ENCODE results near the gene THAP2.

Gene THAP2

DNA sequence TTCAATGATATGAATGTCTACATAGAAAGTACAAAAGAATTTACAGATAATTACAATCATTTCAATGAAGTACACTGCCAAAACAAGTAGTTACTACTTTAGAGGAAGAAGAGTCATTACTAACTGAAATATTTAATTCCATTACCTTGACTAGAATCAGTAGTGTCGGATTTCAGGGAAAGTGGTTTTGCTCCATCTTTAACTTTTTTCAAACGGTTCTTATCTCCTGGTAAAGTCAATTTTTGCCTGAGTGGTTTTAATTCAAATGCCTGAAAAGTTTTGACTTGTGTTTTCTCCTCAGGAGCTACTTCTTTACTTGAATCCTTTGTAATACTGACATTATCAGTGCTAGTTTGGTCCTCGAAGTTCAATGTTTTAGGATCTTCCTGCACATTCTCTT lies 7.4 kb upstream of the THAP2 start:
- peaks cover 7 to 10% of the 10 kb centered on the region in 2 donors for H3K4me1 ChIP-seq (ENCODE audit: control insufficient read depth in 1 of 2, insufficient read depth in 2 of 2, low read length in 2 of 2)
- peaks cover 0 to 5% of the 10 kb centered on the region in 2 donors for H3K9me3 ChIP-seq (ENCODE audit: control insufficient read depth in 1 of 2, low read length in 2 of 2)
- no peak overlapping the region for H3K27ac ChIP-seq (ENCODE audit: low read depth, low read length)
- no peaks in the 10 kb centered on the region for H3K27me3 ChIP-seq (ENCODE audit: control insufficient read depth in 1 of 2, insufficient read depth in 2 of 2, low read length in 2 of 2)
- no peak overlapping the region for H3K4me3 ChIP-seq (ENCODE audit: low read depth in 1 of 2, low read length in 2 of 2)
- H3K9ac ChIP-seq (ENCODE audit: low read depth in 1 of 2, low read length in 2 of 2): no peak overlapping the region
- H3K36me3 ChIP-seq (ENCODE audit: control insufficient read depth in 1 of 2, insufficient read depth in 2 of 2, low read length in 2 of 2): peaks cover 32 to 50% of the 10 kb centered on the region in 2 donors

DNA sequence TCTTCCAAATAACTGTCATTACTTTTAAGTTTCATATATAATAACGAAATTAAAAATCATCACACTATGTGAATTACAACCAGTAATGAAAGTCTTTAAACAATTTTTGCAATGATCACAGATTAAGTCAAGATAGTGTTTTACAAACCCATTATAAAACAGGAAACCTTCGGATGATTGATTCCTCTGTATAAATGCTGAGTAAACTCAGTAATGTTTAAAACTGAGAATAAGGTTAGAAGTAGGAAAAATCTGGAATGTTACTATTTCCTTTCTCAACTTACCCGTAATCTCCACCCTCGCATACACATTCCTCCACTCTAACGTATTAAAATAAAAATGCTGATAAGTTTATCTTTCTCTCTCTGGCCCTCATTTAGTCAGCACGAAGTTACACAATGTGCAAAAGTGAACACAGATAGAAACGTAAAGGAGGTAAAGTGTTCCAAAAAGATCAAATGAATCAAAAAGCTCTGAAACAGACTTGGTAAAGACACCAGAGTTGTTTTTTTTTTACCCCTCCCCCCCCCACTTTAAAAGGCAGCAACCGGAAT lies 2.0 kb upstream of the THAP2 start:
- Histone ChIP-seq H3K9ac (ENCODE audit: low read depth in 1 of 2, low read length in 2 of 2) (peak overlapping the region; percentile 97), H3K27ac (ENCODE audit: low read depth, low read length) (no peak overlapping the region), H3K4me3 (ENCODE audit: low read depth in 1 of 2, low read length in 2 of 2) (peak overlapping the region; percentile 95 to 96), H3K27me3 (ENCODE audit: control insufficient read depth in 1 of 2, insufficient read depth in 2 of 2, low read length in 2 of 2) (no peaks in the 10 kb centered on the region), H3K36me3 (ENCODE audit: control insufficient read depth in 1 of 2, insufficient read depth in 2 of 2, low read length in 2 of 2) (peaks cover 11 to 23% of the 10 kb centered on the region in 2 donors), H3K9me3 (ENCODE audit: control insufficient read depth in 1 of 2, low read length in 2 of 2) (no peaks in the 10 kb centered on the region), H3K4me1 (ENCODE audit: control insufficient read depth in 1 of 2, insufficient read depth in 2 of 2, low read length in 2 of 2) (peaks cover 12 to 17% of the 10 kb centered on the region in 2 donors)

DNA sequence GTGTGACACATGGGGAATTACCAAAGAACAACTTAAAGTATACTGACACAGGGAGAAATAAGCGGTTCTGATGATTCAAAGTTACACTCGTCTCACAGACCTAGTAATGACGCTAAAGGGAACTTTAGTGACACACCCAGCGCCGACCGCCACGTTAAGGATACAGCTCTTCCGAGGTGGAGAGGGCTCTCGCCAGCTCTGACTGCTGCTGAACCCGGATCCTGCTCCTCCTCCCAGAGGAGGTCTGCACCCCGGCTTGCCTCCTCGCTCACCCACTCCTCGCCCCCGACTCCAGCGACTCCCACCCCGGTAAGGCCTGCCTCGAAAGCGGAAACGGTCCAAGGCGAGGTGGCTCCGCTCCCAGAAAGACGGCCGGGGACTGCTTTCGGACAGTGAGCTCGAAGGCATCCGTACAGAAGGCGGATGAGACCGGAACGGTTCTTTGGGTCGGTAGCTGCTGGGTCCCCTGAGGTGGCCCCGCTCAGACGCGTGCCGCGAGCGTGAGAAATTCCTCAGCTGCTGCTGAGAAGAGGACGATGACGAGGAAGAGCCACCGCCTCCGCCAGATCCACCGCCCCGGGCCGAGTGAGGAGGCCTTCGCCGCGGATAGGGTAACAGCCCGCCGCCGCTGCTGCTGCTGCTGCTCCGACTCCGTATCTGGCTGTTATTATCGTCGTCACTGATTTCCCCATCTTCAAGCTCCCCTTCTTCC lies 1.1 kb upstream of the THAP2 start:
- Histone ChIP-seq H3K27ac (ENCODE audit: low read depth, low read length) (peak overlapping the region; percentile 95), H3K9me3 (ENCODE audit: control insufficient read depth in 1 of 2, low read length in 2 of 2) (no peaks in the 10 kb centered on the region), H3K9ac (ENCODE audit: low read depth in 1 of 2, low read length in 2 of 2) (peak overlapping the region; percentile 97), H3K4me1 (ENCODE audit: control insufficient read depth in 1 of 2, insufficient read depth in 2 of 2, low read length in 2 of 2) (peaks cover 12 to 17% of the 10 kb centered on the region in 2 donors), H3K27me3 (ENCODE audit: control insufficient read depth in 1 of 2, insufficient read depth in 2 of 2, low read length in 2 of 2) (no peaks in the 10 kb centered on the region), H3K36me3 (ENCODE audit: control insufficient read depth in 1 of 2, insufficient read depth in 2 of 2, low read length in 2 of 2) (peaks cover 11 to 17% of the 10 kb centered on the region in 2 donors), H3K4me3 (ENCODE audit: low read depth in 1 of 2, low read length in 2 of 2) (peak overlapping the region; percentile 95 to 96)

DNA sequence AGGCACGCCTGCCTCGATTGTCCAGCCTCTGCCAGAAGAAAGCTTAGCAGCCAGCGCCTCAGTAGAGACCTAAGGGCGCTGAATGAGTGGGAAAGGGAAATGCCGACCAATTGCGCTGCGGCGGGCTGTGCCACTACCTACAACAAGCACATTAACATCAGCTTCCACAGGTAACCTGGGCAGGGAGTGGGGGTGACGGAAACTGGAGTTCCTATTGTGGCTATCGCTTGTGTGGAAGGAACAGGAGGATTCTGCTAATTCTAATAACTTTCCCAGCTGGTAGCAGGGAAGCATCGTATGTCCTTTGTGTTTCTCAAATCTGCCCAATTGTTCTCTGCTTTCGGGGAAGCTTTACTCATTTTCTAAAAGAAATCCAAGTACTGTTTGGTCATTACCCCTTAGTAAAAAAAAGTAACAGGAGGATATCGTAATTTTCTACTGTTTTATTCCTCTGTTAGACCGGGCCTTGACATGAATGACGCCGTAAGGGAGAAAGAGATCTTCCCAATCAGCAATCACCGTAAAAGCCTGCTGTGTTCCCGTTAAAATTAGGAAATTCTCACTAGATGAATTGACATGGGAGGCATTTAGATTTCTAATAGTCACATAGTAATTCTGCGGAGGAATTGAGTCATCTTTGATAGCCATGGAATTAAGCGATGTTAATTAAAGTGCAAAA lies 449 bp downstream of the THAP2 start:
- H3K9ac ChIP-seq (ENCODE audit: low read depth in 1 of 2, low read length in 2 of 2): peak overlapping the region; percentile 97 to 99
- peak overlapping the region; percentile 95 for H3K27ac ChIP-seq (ENCODE audit: low read depth, low read length)
- no peaks in the 10 kb centered on the region for H3K9me3 ChIP-seq (ENCODE audit: control insufficient read depth in 1 of 2, low read length in 2 of 2)
- H3K27me3 ChIP-seq (ENCODE audit: control insufficient read depth in 1 of 2, insufficient read depth in 2 of 2, low read length in 2 of 2): no peaks in the 10 kb centered on the region
- peak overlapping the region; percentile 95 to 96 for H3K4me3 ChIP-seq (ENCODE audit: low read depth in 1 of 2, low read length in 2 of 2)
- H3K4me1 ChIP-seq (ENCODE audit: control insufficient read depth in 1 of 2, insufficient read depth in 2 of 2, low read length in 2 of 2): peaks cover 12 to 17% of the 10 kb centered on the region in 2 donors
- peaks cover 1 to 4% of the 10 kb centered on the region in 2 donors for H3K36me3 ChIP-seq (ENCODE audit: control insufficient read depth in 1 of 2, insufficient read depth in 2 of 2, low read length in 2 of 2)

DNA sequence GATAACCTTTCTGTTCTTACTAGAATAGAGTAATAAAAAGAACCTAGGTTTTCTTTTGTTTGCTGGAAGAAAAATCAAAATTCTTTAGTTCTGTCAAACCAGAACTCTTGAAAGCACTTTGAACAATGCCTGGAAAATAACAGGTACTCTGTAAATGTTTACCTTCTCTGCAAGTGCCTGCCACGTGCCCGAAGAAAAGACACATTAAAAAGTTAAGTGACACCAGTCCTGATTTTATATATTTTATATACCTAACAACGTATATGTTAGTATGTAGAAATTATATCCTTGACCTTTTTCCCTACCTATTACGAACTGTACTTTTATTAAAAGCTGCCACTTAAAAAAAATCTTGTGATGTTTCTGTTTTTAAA lies 976 bp downstream of the THAP2 start:
- no peaks in the 10 kb centered on the region for H3K9me3 ChIP-seq (ENCODE audit: control insufficient read depth in 1 of 2, low read length in 2 of 2)
- peak overlapping the region; percentile 95 for H3K27ac ChIP-seq (ENCODE audit: low read depth, low read length)
- peak overlapping the region; percentile 97 to 99 for H3K9ac ChIP-seq (ENCODE audit: low read depth in 1 of 2, low read length in 2 of 2)
- H3K36me3 ChIP-seq (ENCODE audit: control insufficient read depth in 1 of 2, insufficient read depth in 2 of 2, low read length in 2 of 2): no peaks in the 10 kb centered on the region
- H3K27me3 ChIP-seq (ENCODE audit: control insufficient read depth in 1 of 2, insufficient read depth in 2 of 2, low read length in 2 of 2): no peaks in the 10 kb centered on the region
- H3K4me3 ChIP-seq (ENCODE audit: low read depth in 1 of 2, low read length in 2 of 2): peak overlapping the region; percentile 95 to 96
- H3K4me1 ChIP-seq (ENCODE audit: control insufficient read depth in 1 of 2, insufficient read depth in 2 of 2, low read length in 2 of 2): peaks cover 12 to 14% of the 10 kb centered on the region in 2 donors

DNA sequence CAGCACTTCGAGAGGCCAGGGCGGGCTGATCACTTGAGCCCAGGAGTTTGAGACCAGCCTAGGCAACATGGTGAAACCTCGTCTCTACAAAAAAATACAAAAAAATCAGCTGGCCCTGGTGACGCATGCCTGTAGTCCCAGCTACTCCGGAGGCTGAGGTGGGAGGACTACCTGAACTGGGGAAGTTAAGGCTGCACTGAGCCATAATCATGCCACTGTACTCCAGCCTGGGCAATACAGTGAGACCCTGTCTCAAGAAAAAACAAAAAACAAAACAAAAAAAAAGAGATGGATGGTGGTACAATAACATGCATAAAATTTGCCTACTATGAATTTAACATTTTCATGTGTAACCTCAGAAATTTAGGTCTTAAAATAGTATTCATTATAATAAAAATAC lies 2.2 kb downstream of the THAP2 start:
- no peak overlapping the region for H3K9ac ChIP-seq (ENCODE audit: low read depth in 1 of 2, low read length in 2 of 2)
- H3K27ac ChIP-seq (ENCODE audit: low read depth, low read length): no peak overlapping the region
- no peaks in the 10 kb centered on the region for H3K36me3 ChIP-seq (ENCODE audit: control insufficient read depth in 1 of 2, insufficient read depth in 2 of 2, low read length in 2 of 2)
- H3K4me3 ChIP-seq (ENCODE audit: low read depth in 1 of 2, low read length in 2 of 2): no peak overlapping the region
- H3K4me1 ChIP-seq (ENCODE audit: control insufficient read depth in 1 of 2, insufficient read depth in 2 of 2, low read length in 2 of 2): peaks cover 10 to 12% of the 10 kb centered on the region in 2 donors
- no peaks in the 10 kb centered on the region for H3K9me3 ChIP-seq (ENCODE audit: control insufficient read depth in 1 of 2, low read length in 2 of 2)
- H3K27me3 ChIP-seq (ENCODE audit: control insufficient read depth in 1 of 2, insufficient read depth in 2 of 2, low read length in 2 of 2): no peaks in the 10 kb centered on the region

DNA sequence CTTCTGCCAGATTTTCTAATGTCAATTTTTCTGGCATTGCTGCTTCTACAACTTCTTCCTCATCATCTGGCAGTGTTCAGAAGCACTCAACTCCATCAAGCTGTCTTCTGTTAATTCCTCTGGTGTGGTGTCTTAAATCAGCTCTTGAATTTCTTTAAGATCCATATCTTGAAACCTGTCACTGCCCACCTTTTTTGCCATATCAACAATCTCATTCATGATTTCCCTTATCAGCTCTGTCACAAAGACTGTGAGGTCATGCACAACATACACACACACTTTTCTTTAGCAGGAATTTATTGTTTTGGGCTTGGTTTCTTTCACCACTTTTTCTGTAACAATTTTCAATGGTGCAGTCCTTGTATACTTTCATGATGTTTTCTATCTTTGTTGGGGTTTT lies 7.2 kb downstream of the THAP2 start:
- Histone ChIP-seq H3K36me3 (ENCODE audit: control insufficient read depth in 1 of 2, insufficient read depth in 2 of 2, low read length in 2 of 2) (no peaks in the 10 kb centered on the region), H3K27me3 (ENCODE audit: control insufficient read depth in 1 of 2, insufficient read depth in 2 of 2, low read length in 2 of 2) (no peaks in the 10 kb centered on the region), H3K4me3 (ENCODE audit: low read depth in 1 of 2, low read length in 2 of 2) (no peak overlapping the region), H3K4me1 (ENCODE audit: control insufficient read depth in 1 of 2, insufficient read depth in 2 of 2, low read length in 2 of 2) (peaks cover 3 to 5% of the 10 kb centered on the region in 2 donors), H3K9ac (ENCODE audit: low read depth in 1 of 2, low read length in 2 of 2) (no peak overlapping the region), H3K27ac (ENCODE audit: low read depth, low read length) (no peak overlapping the region), H3K9me3 (ENCODE audit: control insufficient read depth in 1 of 2, low read length in 2 of 2) (no peaks in the 10 kb centered on the region)

DNA sequence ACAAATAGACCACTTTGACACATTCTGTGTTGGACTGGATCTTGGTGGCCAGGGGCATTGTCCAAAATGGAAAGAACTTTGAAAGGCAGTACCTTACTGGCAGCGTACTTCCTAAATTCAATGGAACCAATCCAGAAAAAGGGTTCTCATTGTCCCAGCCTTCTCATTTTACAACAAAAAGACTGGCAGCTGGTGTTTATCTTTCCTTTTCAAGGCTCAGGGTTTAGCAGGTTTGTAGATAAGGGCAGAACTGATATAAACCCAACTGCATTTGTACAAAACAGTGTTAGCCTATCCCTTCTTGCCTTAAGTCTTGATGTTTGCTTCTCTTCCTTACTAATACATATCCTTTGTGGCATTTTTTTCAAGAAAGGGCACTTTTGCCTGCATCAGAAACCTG lies 7.7 kb downstream of the THAP2 start:
- Histone ChIP-seq H3K9me3 (ENCODE audit: control insufficient read depth in 1 of 2, low read length in 2 of 2) (no peaks in the 10 kb centered on the region), H3K9ac (ENCODE audit: low read depth in 1 of 2, low read length in 2 of 2) (no peak overlapping the region), H3K4me3 (ENCODE audit: low read depth in 1 of 2, low read length in 2 of 2) (no peak overlapping the region), H3K27me3 (ENCODE audit: control insufficient read depth in 1 of 2, insufficient read depth in 2 of 2, low read length in 2 of 2) (no peaks in the 10 kb centered on the region), H3K27ac (ENCODE audit: low read depth, low read length) (no peak overlapping the region), H3K36me3 (ENCODE audit: control insufficient read depth in 1 of 2, insufficient read depth in 2 of 2, low read length in 2 of 2) (peaks cover 0 to 3% of the 10 kb centered on the region in 2 donors), H3K4me1 (ENCODE audit: control insufficient read depth in 1 of 2, insufficient read depth in 2 of 2, low read length in 2 of 2) (peaks cover 3 to 5% of the 10 kb centered on the region in 2 donors)

DNA sequence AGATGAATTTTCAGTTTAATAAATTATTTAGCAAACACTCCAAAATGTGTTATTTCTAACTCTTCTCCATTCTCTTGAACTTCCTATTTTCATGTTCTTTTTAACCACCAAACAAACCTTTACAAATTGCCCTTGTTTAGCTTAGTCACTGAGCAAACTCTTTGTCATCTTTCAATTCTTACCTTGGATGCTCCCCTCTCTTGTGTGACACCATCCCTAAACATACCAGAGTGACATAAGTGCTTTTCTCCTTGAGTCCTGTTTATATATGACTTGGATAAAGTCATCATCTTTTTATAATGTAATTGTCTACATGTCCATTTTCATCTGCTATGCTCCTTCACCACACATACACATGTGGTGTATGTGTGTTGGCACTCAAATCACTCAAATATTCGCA lies 18.4 kb downstream of the THAP2 start:
- H3K27me3 ChIP-seq (ENCODE audit: control insufficient read depth in 1 of 2, insufficient read depth in 2 of 2, low read length in 2 of 2): no peaks in the 10 kb centered on the region
- H3K27ac ChIP-seq (ENCODE audit: low read depth, low read length): no peak overlapping the region
- no peaks in the 10 kb centered on the region for H3K9me3 ChIP-seq (ENCODE audit: control insufficient read depth in 1 of 2, low read length in 2 of 2)
- H3K9ac ChIP-seq (ENCODE audit: low read depth in 1 of 2, low read length in 2 of 2): no peak overlapping the region
- H3K36me3 ChIP-seq (ENCODE audit: control insufficient read depth in 1 of 2, insufficient read depth in 2 of 2, low read length in 2 of 2): no peaks in the 10 kb centered on the region
- H3K4me1 ChIP-seq (ENCODE audit: control insufficient read depth in 1 of 2, insufficient read depth in 2 of 2, low read length in 2 of 2): peaks cover 0 to 5% of the 10 kb centered on the region in 2 donors
- no peak overlapping the region for H3K4me3 ChIP-seq (ENCODE audit: low read depth in 1 of 2, low read length in 2 of 2)

DNA sequence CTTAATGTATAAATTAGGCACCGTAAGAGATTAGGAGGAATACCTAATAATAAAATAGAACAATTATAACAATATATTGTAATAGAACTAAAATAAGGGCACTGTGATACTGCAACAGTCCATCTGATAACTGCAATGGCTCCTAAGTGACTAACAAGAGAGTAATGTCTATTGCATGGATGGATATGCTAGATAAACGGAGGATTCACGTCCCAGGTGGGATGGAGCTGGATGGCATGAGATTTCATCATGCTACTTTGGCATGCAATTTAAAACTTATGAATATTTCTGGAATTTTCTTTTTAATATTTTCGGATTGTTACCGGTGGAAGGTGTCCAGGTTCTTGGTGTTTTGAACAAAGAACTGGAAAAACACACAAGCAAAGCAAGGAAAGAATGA lies 19.5 kb downstream of the THAP2 start:
- Histone ChIP-seq H3K4me1 (ENCODE audit: control insufficient read depth in 1 of 2, insufficient read depth in 2 of 2, low read length in 2 of 2) (peaks cover 4 to 8% of the 10 kb centered on the region in 2 donors), H3K9ac (ENCODE audit: low read depth in 1 of 2, low read length in 2 of 2) (no peak overlapping the region), H3K9me3 (ENCODE audit: control insufficient read depth in 1 of 2, low read length in 2 of 2) (no peaks in the 10 kb centered on the region), H3K27me3 (ENCODE audit: control insufficient read depth in 1 of 2, insufficient read depth in 2 of 2, low read length in 2 of 2) (no peaks in the 10 kb centered on the region), H3K27ac (ENCODE audit: low read depth, low read length) (no peak overlapping the region), H3K36me3 (ENCODE audit: control insufficient read depth in 1 of 2, insufficient read depth in 2 of 2, low read length in 2 of 2) (no peaks in the 10 kb centered on the region), H3K4me3 (ENCODE audit: low read depth in 1 of 2, low read length in 2 of 2) (no peak overlapping the region)

Measured in duodenal mucosa (tissue), 2 donors.